ENCODE results near the gene ERC1.

ERC1 gene

DNA sequence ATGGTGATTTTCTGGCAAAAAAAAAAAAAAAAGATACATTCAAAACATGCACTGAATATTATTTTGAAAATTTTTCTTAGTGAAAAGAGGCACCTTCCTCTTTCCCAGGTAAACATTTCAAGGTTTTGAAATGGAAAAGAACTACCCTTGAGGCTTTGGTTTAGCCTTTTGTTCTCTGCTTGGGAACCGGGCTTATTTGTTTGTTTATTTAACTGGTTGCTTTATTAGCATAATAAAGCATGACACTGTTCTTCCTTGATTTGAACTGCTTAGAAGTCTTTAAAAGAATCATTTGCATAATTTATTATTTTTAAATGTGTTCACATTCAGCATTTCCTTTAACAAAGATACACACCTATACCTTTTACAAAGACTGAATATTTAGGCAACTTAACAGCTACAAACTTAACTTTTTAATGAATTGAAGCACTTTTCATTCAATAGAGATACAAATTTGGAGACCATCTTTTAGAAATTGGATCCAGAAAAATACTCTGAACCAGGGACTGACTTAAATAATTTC, 428.9 kb downstream of the ERC1 start:
- no peak for DNase-seq

DNA sequence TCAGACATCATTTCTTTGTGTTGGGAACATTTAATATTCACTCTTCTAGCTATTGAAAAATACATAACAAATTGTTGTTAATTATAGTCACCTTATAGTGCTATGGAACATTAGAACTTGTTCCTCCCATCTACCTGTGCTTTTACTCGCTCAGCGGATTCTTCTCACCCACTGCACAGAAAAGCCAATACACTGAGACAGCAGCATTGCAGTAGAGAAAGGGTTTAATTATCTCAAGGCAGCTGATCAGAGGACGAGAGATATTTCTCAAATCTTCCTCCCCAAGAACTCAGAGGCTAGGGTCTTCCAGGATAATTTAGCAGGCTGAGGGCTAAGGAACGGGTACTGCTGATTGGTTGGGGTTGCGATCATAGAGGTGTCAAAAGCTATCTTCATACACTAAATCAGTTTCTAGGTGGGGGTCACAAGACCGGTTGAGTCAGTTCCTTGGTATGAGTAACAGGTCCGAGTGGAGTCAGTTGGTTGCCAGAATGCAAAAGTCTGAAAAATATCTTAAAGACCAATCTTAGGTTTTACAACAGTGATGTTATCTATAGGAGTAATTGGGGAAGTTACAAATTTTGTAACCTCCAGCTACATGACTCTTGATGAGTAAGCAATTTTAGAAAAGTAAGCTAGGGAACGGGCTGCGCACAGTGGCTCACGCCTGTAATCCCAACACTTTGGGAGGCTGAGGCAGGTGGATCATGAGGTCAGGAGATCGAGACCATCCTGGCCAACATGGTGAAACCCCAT, 430.2 kb downstream of the ERC1 start:
- DNase-seq: no peak

DNA sequence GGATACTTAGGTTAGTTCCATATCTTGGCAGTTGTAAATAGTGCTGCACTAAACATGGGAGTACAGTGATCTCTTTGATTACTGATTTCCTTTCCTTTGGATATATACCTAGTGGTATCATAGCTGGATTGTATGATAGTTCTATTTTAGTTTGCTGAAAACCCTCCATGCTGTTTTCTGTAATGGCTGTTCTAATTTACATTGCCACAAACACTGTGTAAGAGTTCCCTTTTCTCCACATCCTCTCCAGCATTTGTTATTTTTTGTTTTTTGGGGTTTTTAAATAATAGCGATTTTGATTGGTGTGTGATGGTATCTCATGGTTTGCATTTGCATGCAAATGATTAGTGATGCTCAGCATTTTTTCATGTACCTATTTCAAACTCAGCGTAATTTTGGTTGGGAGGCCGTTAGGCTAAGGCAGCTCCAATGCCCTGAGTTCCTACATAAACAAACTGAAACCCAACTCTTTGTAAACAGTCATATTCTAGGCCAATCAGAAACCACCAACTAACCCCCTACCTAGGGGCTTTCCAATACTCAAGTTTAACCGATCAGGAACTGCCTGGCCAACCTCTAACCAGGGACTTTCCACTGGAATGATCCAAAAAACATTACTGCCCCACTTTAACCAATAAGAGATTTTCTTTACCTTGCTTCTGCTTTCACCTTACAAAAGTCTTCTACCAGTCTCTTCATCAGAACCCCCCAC, 431.7 kb downstream of the ERC1 start:
- DNase-seq: no peak

DNA sequence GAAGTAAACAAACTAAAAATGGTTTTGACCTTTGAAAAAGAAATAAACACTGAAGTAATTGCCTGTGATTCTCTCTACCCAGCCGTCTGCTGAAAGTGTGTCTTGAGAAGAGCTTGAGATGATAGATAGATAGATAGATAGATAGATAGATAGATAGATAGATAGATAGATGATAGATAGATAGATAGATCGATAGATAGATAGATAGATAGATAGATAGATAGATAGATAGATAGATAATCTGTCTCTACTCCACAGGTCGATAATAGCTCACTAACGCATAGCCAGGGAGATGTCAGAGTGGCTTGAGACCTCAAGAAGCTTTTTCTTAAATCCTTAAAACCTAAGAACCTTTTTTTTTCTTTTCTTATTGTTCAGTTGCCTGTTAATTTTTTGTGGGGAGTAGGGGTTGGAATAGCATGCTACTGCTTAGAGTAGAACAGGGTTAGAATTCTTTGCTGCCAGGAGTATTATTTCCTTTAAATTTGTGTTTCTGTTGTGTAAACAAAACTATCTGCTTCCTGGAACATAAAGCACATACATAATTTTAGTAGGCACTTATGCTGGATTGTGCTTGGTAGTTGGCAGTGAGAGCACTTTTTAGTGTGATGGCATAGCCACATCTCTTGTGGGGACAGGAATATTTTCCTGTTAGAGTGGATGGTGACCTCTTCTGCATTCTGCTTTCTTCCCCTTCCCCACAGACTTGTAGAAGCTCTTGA, 433.8 kb downstream of the ERC1 start:
- DNase-seq: no peak

DNA sequence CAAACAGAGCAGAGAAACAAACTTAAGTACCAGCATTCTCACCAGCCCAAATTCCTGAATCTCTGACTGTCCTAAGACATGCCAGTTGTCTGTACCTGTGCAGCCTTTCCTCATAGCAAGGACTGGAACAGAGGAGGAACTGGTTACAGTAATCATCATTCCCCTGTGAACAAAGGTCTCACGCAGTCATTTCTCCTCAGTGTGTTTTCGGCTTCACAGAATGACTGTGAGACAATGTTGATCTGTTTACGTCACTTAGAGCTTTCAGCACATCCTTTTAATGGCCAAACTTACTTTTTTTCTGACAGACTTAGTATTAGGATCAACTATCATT, 434.3 kb downstream of the ERC1 start:
- DNase-seq: no peak

DNA sequence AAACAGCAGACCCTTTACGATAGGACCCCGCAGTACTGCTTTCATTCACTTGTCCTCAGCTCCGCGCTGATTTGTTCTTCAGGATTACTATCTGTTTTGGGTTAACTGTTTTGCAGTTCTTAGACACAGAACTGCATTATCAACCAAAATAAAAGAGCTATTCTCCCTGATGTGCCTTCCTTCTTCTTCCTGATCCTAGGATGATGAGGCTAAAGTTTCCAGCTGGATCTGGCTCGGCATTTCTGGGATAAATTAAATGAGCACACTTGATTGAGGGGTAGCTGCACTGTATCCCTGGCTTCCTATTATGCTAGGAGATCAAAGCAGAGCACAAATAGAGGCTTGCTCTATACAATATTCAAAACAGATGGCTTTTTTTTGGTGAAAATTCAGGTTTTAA, 437.6 kb downstream of the ERC1 start:
- DNase-seq: no peak

DNA sequence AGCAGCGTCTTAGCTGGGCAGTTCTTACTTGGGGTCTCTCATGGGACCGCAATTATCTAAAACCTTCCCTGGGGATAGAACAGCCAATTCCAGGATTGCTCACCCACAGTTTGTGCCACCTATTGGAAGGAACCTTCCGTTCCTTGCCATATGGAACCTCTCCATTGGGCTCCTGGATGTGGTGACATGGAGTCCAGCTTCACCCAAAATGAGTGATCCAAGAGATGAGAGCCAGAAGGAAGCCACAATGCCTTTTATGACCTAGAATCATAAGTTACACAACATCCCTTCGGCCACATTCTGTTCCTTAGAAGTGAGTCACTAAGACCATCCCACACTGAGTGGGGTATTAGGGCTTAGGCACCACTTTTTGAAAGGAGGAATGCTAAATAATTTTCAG, 439.0 kb downstream of the ERC1 start:
- DNase-seq: peak; percentile 81

DNA sequence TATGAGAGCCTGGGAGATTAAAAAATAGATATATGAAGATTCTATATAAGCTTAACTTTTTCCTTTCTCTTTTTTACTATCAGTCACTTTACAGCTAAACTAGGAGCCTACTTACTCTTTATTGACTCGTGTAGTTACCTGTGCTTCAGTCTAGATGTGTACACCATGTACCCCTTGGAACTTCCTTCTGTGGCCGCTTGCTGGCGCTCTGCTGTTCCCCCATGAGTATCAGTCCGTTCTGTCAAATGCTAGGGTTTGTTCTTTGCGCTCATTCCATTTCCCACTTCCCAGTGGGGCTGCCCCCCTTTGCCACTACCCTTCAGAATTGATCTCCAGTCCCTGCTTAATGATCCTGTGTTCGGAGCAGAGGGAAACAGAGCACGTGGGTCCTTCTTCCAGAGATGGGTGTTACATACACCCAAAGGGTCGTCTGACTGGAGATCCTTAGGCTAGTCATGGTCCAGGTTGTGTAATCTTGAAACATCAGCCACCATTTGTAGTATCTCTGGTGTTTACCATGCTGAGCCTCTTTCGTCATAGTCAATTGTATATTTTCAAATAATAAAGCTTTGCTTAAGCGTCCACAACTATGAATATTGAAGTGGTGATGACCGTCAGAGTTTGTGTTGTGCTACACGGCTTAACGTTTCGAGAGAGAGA, 443.4 kb downstream of the ERC1 start:
- DNase-seq: no peak

DNA sequence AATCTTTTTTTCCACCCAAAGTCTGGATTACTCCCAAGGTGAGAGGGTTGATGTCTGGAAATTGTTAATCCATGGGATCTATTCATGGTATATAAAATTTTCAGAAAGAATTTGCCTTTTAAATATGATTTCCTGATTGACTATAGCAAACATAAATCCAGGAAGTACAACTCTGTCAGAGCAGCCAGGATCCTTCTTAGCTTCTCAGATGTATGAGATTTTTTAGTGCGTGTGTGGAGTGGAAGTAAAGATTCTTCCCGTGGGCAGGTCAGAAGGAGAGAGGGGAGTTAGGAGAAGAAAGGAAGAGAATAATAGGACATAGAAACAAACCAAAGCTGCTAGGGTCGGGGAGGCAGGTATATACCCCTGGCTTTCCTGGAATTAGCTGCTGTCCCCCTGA, 444.0 kb downstream of the ERC1 start:
- DNase-seq: no peak

DNA sequence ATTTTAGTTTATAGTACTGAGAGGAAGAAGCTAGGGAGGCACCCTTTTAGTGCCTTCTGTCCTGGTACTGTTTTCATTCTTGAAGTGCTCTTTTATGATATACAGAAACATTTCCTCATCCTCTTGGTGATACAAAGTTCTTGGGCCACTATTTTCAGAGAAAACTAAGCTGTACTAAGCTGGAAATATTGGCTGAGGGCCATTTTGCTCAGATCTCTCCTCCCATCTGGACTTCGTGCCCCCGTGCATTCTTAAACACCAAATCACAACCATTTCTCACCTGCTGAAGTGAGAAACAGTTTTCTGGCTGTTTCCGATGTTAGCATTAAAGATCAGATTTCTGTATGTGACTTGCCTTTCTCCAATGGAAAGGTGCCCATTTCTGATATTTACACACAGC, 444.4 kb downstream of the ERC1 start:
- DNase-seq: peak; percentile 27

DNA sequence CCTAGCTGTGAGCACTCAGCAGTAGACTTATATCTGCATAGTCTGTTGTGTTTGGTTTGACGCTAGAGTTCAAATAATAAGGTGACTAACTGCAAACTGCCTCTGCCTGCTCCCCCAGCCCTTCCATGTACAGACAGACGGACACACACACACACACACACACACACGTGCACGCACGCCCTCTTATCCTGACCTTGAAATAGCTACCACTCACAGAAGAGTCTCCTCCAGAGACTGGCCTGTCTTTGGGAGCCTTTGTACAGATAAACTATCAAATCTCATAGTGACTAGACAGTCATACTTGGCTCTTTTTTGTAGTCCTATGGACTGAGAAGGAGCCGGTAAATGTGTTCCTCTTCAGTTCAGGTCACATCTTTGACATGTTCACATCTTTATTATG, 445.0 kb downstream of the ERC1 start:
- DNase-seq: no peak

DNA sequence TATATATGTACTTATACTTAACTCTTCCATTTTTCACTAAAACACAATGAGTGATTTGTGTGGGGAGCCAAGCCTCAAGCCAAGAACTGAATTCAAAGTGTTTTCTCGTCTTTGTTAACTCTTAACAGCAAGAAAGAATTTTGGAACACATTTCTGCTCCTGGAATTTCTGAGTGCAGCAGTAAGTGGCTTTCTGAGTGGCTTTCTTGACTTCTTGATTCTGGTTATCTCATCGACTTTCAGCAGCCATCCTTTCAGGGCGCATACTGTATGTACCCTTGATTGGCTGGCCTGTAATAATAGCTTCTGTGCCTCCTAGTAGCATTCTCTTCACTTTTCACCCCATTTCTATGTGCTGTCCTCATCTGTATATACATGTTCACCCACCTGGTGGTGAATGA, 446.0 kb downstream of the ERC1 start:
- DNase-seq: no peak

DNA sequence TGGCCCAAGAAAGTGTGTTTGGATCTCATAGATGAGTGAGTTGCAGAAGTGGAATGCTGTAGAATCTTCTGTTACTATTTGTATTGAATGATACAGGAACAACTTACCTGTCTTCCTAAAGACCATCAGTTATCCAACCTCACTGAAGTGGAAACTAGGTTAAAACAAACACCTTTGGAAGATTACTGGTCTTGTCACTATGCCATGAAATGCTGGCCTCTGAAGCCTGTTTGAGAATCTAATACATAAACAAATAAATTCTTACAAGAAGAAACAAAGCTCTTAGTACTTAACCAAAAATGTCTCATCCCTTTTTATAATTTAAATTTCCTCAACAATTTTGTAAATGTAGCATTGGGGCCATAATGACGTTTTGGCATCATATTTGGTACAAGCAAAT, 448.2 kb downstream of the ERC1 start:
- no peak for DNase-seq

DNA sequence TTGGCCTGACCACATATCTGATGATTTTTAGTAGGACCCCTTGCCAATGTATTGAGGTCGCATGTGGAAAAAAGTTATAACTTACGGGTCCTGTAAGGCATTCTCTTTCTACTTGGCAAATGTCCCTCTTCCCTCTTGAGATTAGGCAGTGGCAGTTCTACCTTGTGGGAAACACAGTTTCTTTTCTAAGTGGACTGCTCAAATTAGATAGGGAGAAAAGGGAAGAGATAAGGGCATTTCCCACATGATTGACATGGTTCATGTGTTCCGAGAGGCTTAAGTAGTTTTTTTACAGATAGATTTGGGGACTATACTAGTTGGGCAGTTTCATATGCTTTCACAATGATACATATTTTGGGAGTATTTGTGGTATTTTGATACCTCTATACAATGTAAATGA, 448.7 kb downstream of the ERC1 start:
- no peak for DNase-seq

DNA sequence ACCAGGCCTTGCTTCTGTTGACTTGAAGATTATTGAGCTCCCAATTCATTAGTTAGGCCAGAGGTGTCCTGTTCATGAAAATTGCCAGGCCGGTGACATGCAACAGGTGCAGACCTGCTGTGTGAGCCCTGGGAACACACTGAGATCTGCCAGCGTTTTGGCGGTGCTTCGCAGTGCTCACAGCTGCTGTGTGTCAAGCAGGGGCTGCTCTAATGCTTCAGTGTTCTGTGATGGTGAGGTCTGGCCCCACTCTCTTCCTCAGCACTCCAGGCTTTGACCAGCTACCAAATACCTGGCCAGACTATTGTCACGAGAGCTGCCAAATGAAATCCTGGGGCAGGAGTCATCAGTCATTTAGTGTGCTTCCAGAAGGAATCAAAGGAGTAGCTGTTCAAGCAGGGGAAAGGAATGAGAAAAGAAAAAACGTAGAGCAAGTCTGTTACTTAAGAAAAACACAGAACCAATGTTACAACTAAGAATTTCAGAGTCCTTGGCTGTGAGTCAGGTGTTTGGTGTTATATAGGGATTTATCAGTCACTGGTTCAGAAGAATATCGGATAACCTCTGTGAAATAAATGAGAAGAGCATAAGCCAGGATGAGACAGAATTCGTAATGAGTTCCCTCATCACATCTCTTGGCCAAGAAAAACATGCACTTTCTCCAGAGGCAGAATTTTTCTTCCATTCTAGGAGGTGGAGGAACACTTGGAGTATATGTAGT, 452.6 kb downstream of the ERC1 start:
- peak; percentile 80 for DNase-seq

DNA sequence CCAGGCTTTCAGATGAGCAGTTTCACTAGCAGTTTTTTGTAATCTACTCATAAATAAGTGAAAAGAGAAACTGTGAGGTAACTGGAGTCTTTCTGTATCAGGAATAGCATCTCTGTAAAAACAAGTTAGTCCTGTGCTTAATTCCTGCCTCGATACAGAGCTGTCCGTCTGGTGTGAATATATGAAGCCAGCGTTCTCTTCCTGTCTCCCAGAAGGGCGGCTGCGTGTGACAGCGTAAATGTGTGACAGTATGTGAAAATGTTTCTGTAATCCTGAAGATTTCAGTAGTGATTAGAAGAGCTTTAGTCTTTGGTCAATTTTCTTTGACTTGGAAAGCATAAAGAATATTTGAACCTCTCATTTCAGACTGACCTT, 453.1 kb downstream of the ERC1 start:
- no peak for DNase-seq

DNA sequence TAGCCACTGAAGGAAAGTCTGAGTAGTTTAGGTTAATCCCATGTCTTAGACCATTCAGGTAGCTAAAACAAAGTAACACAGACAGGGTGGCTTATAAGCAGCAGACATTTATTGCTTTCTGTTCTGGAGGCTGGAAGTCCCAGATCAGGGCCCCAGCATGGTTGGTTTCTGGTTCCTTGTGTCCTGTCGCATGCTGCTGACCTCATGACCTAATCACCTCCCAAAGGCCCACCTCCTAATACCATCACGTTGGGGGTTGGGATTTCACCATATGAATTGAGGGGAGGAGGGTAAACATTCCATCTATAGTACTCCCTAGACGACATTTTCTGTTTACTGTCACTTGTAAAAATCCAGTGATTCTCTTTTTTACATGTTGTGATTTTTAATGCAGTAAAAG, 454.8 kb downstream of the ERC1 start:
- DNase-seq: no peak

DNA sequence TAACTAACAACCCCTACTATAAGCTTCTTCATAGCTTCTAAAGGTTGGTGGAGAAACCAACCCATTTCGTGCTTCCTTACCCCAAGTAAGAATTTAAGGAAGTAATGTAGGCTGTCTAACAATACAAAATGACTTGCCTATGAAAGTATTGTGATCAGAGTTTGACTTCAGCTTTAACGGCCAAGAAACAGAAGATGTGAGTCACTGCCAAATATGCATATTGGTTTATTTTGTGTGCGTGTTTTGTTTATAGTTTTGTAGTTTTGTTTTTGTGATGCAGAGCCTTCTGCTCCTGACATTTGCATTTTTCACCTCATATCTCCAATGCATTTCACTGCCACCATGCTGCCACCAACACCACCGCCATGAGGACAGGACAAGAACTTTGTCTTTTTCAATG, 457.3 kb downstream of the ERC1 start:
- no peak for DNase-seq

DNA sequence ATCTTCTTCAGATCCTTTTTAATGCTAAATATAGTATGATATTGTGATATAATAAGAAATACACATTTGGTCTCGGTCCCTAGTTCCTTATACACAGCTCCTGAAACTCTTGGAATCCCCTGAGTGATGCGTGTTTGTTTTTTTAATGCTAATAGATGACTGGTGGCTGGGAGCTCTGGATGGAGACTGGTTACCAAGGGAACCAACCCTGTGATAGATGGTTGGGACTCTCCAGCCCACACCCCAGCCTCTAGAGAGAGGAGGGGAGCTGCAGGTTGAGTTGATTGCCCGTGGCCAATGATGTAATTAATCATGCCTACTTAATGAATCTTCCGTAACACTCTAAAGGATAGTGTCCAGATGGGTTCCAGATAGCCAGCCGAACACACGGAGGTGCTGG, 462.8 kb downstream of the ERC1 start:
- DNase-seq: no peak

DNA sequence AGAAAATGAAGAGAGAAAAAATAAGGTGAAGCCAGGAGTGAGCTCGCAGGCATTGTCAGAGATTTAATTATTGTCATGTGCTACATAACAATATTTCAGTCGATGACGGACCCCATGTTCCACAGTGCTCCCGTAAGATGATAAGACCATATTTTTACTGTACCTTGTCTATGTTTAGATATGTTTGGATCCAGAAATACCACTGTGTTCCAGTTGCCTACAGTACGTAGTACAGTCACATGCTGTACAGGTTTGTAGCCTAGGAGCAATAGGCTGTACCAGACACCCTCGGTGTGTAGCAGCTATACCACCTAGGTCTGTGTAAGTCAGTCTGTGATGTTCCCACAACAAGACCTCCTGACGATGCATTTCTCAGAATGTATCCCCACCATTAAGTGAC, 465.9 kb downstream of the ERC1 start:
- DNase-seq: no peak

DNA sequence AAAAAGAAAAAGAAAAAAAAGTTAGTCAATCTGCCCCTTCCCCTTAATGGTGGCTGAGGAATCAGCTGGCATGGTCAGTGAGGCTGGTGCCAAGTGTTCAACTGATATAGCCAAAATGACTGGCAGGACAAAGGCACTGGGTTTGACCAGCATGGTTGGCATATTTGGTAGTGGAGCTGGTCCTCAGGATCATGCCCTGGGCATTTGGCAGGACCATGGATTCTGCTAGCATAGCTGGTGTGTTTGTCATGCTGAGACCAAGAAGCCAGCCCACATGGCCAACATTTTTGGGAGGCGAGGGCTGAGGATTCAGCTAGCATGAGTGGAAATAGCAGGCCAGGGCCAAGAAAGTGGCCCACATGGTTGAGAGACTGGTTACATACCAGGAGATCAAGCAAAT, 466.9 kb downstream of the ERC1 start:
- DNase-seq: peak; percentile 77

DNA sequence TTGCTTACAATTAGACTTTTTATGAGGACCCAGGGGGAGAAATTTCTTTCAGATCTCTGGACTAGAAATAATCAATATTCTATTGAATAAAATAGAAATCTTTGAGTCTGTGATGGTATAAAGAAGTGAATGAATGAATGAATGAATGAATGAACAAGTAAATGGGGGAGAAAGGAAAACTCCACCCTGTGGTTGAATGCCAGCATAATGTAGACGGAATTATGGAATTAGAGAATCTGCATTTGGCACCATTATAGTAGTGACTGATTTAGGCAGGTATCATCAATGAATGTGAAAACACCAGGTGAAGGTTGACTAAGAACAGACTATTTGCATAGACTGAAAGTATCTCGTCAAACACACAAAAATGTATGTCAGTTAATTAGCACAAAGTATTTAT, 468.3 kb downstream of the ERC1 start:
- no peak for DNase-seq
